GM19351 (cell line): ENCODE data around the gene MYRIP.
"Not testable (repeated sequence)": the region's sequence is repeated elsewhere in the genome, so short reads cannot be mapped to it uniquely, and the experiment has no call there.

Source experiments
- ATAC-seq: cut with Tn5 transposase; IDR thresholded peaks from one replicate; pipeline ENCODE4 v1.9.1; 2021; ENCODE audit warnings: mild to moderate bottlenecking, moderate library complexity; ENCODE audit not compliant: unreplicated experiment

MYRIP gene

GRCh38 chr3:40258555-40258954 lies 449.1 kb downstream of the MYRIP start:
- no peak for ATAC-seq

- no peak for ATAC-seq
These were observed 452.9 kb downstream of the MYRIP start for GRCh38 chr3:40262331-40262730.

- no peak for ATAC-seq
These were observed 455.0 kb downstream of the MYRIP start for GRCh38 chr3:40264451-40264850.

- no peak for ATAC-seq
These were observed 455.8 kb downstream of the MYRIP start for GRCh38 chr3:40265181-40265580.

- no peak for ATAC-seq
These were observed 458.7 kb downstream of the MYRIP start for GRCh38 chr3:40267937-40268724.

- no peak for ATAC-seq
These were observed 459.6 kb downstream of the MYRIP start for GRCh38 chr3:40268802-40269524.

- ATAC-seq = no peak
These were observed 469.4 kb downstream of the MYRIP start for GRCh38 chr3:40278791-40279190.

GRCh38 chr3:40281995-40282394 lies 472.6 kb downstream of the MYRIP start:
- ATAC-seq = no peak

- ATAC-seq = not testable (repeated sequence)
These were observed 473.6 kb downstream of the MYRIP start for GRCh38 chr3:40283057-40283456.

- no peak for ATAC-seq
These were observed 477.8 kb downstream of the MYRIP start for GRCh38 chr3:40287248-40287647.

GRCh38 chr3:40290396-40290795 lies 481.0 kb downstream of the MYRIP start:
- no peak for ATAC-seq

- no peak for ATAC-seq
These were observed 482.1 kb downstream of the MYRIP start for GRCh38 chr3:40291471-40291870.

- no peak for ATAC-seq
These were observed 483.4 kb downstream of the MYRIP start for GRCh38 chr3:40292637-40293349.

- ATAC-seq = no peak
These were observed 485.0 kb downstream of the MYRIP start for GRCh38 chr3:40294434-40294833.

GRCh38 chr3:40298075-40298474 lies 488.7 kb downstream of the MYRIP start:
- no peak for ATAC-seq

- no peak for ATAC-seq
These were observed 489.8 kb downstream of the MYRIP start for GRCh38 chr3:40299130-40299720.

GRCh38 chr3:40299721-40300335 lies 490.4 kb downstream of the MYRIP start:
- ATAC-seq = no peak

- ATAC-seq = no peak
These were observed 493.4 kb downstream of the MYRIP start for GRCh38 chr3:40302784-40303183.

GRCh38 chr3:40304352-40304751 lies 494.9 kb downstream of the MYRIP start:
- no peak for ATAC-seq

- ATAC-seq = no peak
These were observed 496.9 kb downstream of the MYRIP start for GRCh38 chr3:40306336-40306735.

- ATAC-seq = no peak
These were observed 497.8 kb downstream of the MYRIP start for GRCh38 chr3:40307176-40307575.
